Measurements from ENCODE around the gene CSPG4. TPM values are rescaled to one million over a fixed set of nuclear protein-coding genes. Genes with fewer than 3 reads are reported as not detected.
A peak's percentile ranks its signal among the peaks of the same experiment; 100 is the strongest.
"Not testable (repeated sequence)": the region's sequence is repeated elsewhere in the genome, so short reads cannot be mapped to it uniquely, and the experiment has no call there.

Gene CSPG4
- total and polyA plus RNA-seq, 2 donors (not counting 1 experiment from before 2014, with no cell fraction given), result 0.03 to 0.15 TPM

GRCh38 chr15:75693501-75694240 lies 19.0 kb downstream of the CSPG4 start:
- ChIA-PET POLR2A (interaction anchor here (0.6 kb wide), 1 partner anchor 38 kb away, joined by 3 read pairs; no protein-coding TSS in a partner anchor), CTCF (interaction anchor here (0.6 to 1.2 kb wide), 4 partner anchors 7 to 326 kb away, joined by 3 to 6 read pairs (median 4); partner anchors contain the start of gene MAN2C1)
- no peak overlapping the region for H3K9ac ChIP-seq (ENCODE audit: low read length)
- no peak for TF ChIP-seq EZH2 (IDR thresholded peaks at IDR 0.05; ENCODE audit: borderline replicate concordance, insufficient read depth, low read depth, low read length, poor library complexity, severe bottlenecking)
- TF ChIP-seq, protein P1, sequence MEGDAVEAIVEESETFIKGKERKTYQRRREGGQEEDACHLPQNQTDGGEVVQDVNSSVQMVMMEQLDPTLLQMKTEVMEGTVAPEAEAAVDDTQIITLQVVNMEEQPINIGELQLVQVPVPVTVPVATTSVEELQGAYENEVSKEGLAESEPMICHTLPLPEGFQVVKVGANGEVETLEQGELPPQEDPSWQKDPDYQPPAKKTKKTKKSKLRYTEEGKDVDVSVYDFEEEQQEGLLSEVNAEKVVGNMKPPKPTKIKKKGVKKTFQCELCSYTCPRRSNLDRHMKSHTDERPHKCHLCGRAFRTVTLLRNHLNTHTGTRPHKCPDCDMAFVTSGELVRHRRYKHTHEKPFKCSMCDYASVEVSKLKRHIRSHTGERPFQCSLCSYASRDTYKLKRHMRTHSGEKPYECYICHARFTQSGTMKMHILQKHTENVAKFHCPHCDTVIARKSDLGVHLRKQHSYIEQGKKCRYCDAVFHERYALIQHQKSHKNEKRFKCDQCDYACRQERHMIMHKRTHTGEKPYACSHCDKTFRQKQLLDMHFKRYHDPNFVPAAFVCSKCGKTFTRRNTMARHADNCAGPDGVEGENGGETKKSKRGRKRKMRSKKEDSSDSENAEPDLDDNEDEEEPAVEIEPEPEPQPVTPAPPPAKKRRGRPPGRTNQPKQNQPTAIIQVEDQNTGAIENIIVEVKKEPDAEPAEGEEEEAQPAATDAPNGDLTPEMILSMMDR (IDR thresholded peaks at IDR 0.05), result no peak
- H3K27me3 Mint-ChIP-seq, result peaks cover 3% of the 10 kb centered on the region
- H3K4me3 Mint-ChIP-seq, result peak overlapping the region; percentile 78
- WGBS (ENCODE audit: insufficient coverage), result 37% methylated on average over 14 of the region's 14 CpGs
- H4K20me1 ChIP-seq (ENCODE audit: control insufficient read depth, insufficient read depth, low read length, poor library complexity, severe bottlenecking), result no peaks in the 10 kb centered on the region
- H3K27me3 ChIP-seq (replicated peaks in 1 of 4; ENCODE audit: control extremely low read depth in 1 of 4, control insufficient read depth in 3 of 4, insufficient read depth in 4 of 4, low read length in 3 of 4), result peaks cover 0 to 4% (median 0%) of the 10 kb centered on the region in 4 experiments
- H3K27ac ChIP-seq (ENCODE audit: low read length in 2 of 2), result no peak overlapping the region
- intact Hi-C loops (cut with micrococcal nuclease), result no loop called here
- H3K4me1 ChIP-seq (ENCODE audit: control insufficient read depth in 2 of 2, insufficient read depth in 2 of 2, low read length in 2 of 2), result peaks cover 39 to 59% of the 10 kb centered on the region in 2 donors
- peak overlapping the region; percentile 73 for H3K4me2 ChIP-seq (replicated peaks; ENCODE audit: low read depth, low read length, poor library complexity, severe bottlenecking)
- H3K9me3 Mint-ChIP-seq (ENCODE audit: insufficient read depth), result no peaks in the 10 kb centered on the region
- H3K4me1 Mint-ChIP-seq, result peaks cover 59% of the 10 kb centered on the region
- ATAC-seq (ENCODE audit: low read depth), result no peak
- H3K27ac Mint-ChIP-seq, result no peak overlapping the region
- H3K79me2 ChIP-seq (ENCODE audit: control insufficient read depth, insufficient read depth, low read length), result no peaks in the 10 kb centered on the region
- DNase-seq, result no peak
- peaks cover 0 to 4% (median 0%) of the 10 kb centered on the region in 3 donors for H3K9me3 ChIP-seq (ENCODE audit: control extremely low read depth in 1 of 3, control insufficient read depth in 2 of 3, insufficient read depth in 1 of 3, low read length in 2 of 3)
- no peak overlapping the region for H3K4me3 ChIP-seq (ENCODE audit: control extremely low read depth in 1 of 5, extremely low read depth in 1 of 5, insufficient read depth in 1 of 5, low read depth in 2 of 5, low read length in 4 of 5)
- H3K36me3 ChIP-seq (replicated peaks in 1 of 2; ENCODE audit: control extremely low read depth in 1 of 2, control insufficient read depth in 1 of 2, extremely low read depth in 1 of 2, insufficient read depth in 2 of 2, low read length in 1 of 2), result no peaks in the 10 kb centered on the region
- H2AFZ ChIP-seq (ENCODE audit: insufficient read depth, low read depth, low read length, poor library complexity, severe bottlenecking), result peak overlapping the region; percentile 10

DNA sequence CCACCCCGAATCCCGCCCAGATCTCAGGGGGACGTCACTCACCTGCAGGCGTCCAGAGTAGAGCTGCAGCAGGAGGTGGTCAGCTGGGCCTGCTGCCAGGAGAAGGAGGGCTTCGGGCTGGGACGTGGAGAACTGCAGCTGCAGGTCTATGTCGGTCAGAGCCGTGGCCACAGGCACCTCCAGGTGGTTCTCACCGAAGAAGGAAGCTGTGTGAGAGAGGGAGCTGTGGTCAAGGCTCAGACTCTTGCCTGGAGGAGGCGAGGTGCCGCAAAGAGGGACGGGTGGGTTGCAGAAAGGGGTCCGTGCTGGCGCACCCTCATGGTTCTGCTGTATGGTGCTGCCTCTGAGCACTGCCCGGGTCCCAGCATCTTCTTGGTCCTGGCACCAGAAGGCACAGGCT lies 19.6 kb downstream of the CSPG4 start:
- 37% methylated on average over 9 of the region's 15 CpGs for WGBS (ENCODE audit: insufficient coverage)
- H3K27ac ChIP-seq (ENCODE audit: low read length in 2 of 2); H3K9me3 Mint-ChIP-seq (ENCODE audit: insufficient read depth); H3K9ac ChIP-seq (ENCODE audit: low read length); H3K27ac Mint-ChIP-seq; H3K79me2 ChIP-seq (ENCODE audit: control insufficient read depth, insufficient read depth, low read length); CTCF ChIA-PET; H3K27me3 ChIP-seq (replicated peaks in 1 of 4; ENCODE audit: control extremely low read depth in 1 of 4, control insufficient read depth in 3 of 4, insufficient read depth in 4 of 4, low read length in 3 of 4); H2AFZ ChIP-seq (ENCODE audit: insufficient read depth, low read depth, low read length, poor library complexity, severe bottlenecking); ATAC-seq (ENCODE audit: low read depth); intact Hi-C loops (cut with micrococcal nuclease); DNase-seq; H3K4me3 Mint-ChIP-seq; POLR2A ChIA-PET; H3K9me3 ChIP-seq (ENCODE audit: control extremely low read depth in 1 of 3, control insufficient read depth in 2 of 3, insufficient read depth in 1 of 3, low read length in 2 of 3); H3K4me3 ChIP-seq (ENCODE audit: control extremely low read depth in 1 of 5, extremely low read depth in 1 of 5, insufficient read depth in 1 of 5, low read depth in 2 of 5, low read length in 4 of 5); H4K20me1 ChIP-seq (ENCODE audit: control insufficient read depth, insufficient read depth, low read length, poor library complexity, severe bottlenecking); H3K27me3 Mint-ChIP-seq; H3K36me3 ChIP-seq (replicated peaks in 1 of 2; ENCODE audit: control extremely low read depth in 1 of 2, control insufficient read depth in 1 of 2, extremely low read depth in 1 of 2, insufficient read depth in 2 of 2, low read length in 1 of 2): not testable (repeated sequence)
- H3K4me2 ChIP-seq (replicated peaks; ENCODE audit: low read depth, low read length, poor library complexity, severe bottlenecking), result peak overlapping the region; percentile 73
- H3K4me1 ChIP-seq (ENCODE audit: control insufficient read depth in 2 of 2, insufficient read depth in 2 of 2, low read length in 2 of 2), result peaks cover 39 to 55% of the 10 kb centered on the region in 2 donors
- peaks cover 56% of the 10 kb centered on the region for H3K4me1 Mint-ChIP-seq

DNA sequence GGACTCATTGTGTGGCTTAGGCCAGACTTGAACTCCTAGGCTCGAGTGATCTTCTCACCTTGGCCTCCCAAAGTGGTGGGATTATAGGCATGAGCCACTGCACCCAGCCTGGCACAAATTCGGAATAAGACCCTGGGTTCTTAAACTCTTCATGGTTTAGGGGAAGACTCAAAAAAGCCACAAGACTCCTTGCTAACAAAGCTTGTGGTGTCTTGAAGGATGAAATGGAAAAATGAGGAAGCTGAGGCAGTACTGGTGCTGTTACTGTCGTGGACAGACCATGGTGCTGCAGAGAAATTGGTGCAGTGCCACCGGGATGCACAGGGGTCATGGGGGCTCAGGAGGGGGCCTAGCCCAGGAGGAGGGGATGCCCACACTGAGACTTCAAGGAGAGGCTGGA lies 20.3 kb downstream of the CSPG4 start:
- H3K36me3 ChIP-seq (replicated peaks in 1 of 2; ENCODE audit: control extremely low read depth in 1 of 2, control insufficient read depth in 1 of 2, extremely low read depth in 1 of 2, insufficient read depth in 2 of 2, low read length in 1 of 2); H3K9me3 Mint-ChIP-seq (ENCODE audit: insufficient read depth); H3K79me2 ChIP-seq (ENCODE audit: control insufficient read depth, insufficient read depth, low read length); H3K9me3 ChIP-seq (ENCODE audit: control extremely low read depth in 1 of 3, control insufficient read depth in 2 of 3, insufficient read depth in 1 of 3, low read length in 2 of 3); H3K27me3 ChIP-seq (replicated peaks in 1 of 4; ENCODE audit: control extremely low read depth in 1 of 4, control insufficient read depth in 3 of 4, insufficient read depth in 4 of 4, low read length in 3 of 4); H3K27me3 Mint-ChIP-seq; CTCF ChIA-PET; H4K20me1 ChIP-seq (ENCODE audit: control insufficient read depth, insufficient read depth, low read length, poor library complexity, severe bottlenecking); H3K9ac ChIP-seq (ENCODE audit: low read length); DNase-seq; H2AFZ ChIP-seq (ENCODE audit: insufficient read depth, low read depth, low read length, poor library complexity, severe bottlenecking); H3K4me2 ChIP-seq (replicated peaks; ENCODE audit: low read depth, low read length, poor library complexity, severe bottlenecking); intact Hi-C loops (cut with micrococcal nuclease); ATAC-seq (ENCODE audit: low read depth); H3K27ac Mint-ChIP-seq; H3K4me3 ChIP-seq (ENCODE audit: control extremely low read depth in 1 of 5, extremely low read depth in 1 of 5, insufficient read depth in 1 of 5, low read depth in 2 of 5, low read length in 4 of 5); H3K27ac ChIP-seq (ENCODE audit: low read length in 2 of 2): not testable (repeated sequence)
- 31% methylated on average over 4 of the region's 4 CpGs for WGBS (ENCODE audit: insufficient coverage)
- Mint-ChIP-seq H3K4me3 (peak overlapping the region; percentile 46), H3K4me1 (peaks cover 50% of the 10 kb centered on the region)
- H3K4me1 ChIP-seq (ENCODE audit: control insufficient read depth in 2 of 2, insufficient read depth in 2 of 2, low read length in 2 of 2), result peaks cover 39 to 52% of the 10 kb centered on the region in 2 donors
- POLR2A ChIA-PET, result interaction anchor here (0.5 to 0.6 kb wide), 2 partner anchors 57 to 828 kb away, joined by 4 to 6 read pairs; no protein-coding TSS in a partner anchor
